HepG2 (cell line): Measurements from ENCODE around the gene UBALD1. TPM values are rescaled to one million over a fixed set of nuclear protein-coding genes. Genes with fewer than 3 reads are reported as not detected.

Experiments used
- CCAR2 ChIP-seq: fragments of 200-400 bp; formaldehyde crosslinking; optimal IDR thresholded peaks from 2 replicates; pipeline ENCODE3; 2018; ENCODE audit warnings: low read depth, mild to moderate bottlenecking, low read length, moderate library complexity
- NFYB ChIP-seq: sonication (generic); formaldehyde crosslinking; IDR thresholded peaks from 2 replicates; pipeline ENCODE4 v1.4.0; 2020; ENCODE audit warnings: missing genetic modification reagents
- NR1H2 ChIP-seq: sonication (generic); formaldehyde crosslinking; IDR thresholded peaks from 2 replicates; pipeline ENCODE4 v1.8.1; 2022; ENCODE audit warnings: low read depth, missing genetic modification reagents, borderline replicate concordance
- POLR2A ChIP-seq, 2 experiments: IDR thresholded peaks; 2 replicates each; pipeline ENCODE4 v1.6.1; 2011; ENCODE audit warnings: low read depth in 2 of 2, low read length in 2 of 2, mild to moderate bottlenecking in 1 of 2, moderate library complexity in 1 of 2; ENCODE audit not compliant: insufficient read depth in 1 of 2
- SPEN ChIP-seq: sonication (generic); formaldehyde crosslinking; IDR thresholded peaks from 2 replicates; pipeline ENCODE4 v1.5.1; 2020; ENCODE audit warnings: low read depth, mild to moderate bottlenecking, missing genetic modification reagents
- ZFP90 ChIP-seq: sonication (generic); formaldehyde crosslinking; IDR thresholded peaks from 2 replicates; pipeline ENCODE4 v1.8.0; 2022; ENCODE audit warnings: missing genetic modification reagents, mild to moderate bottlenecking, inconsistent platforms, borderline replicate concordance
- ZNF224 ChIP-seq: sonication (generic); formaldehyde crosslinking; IDR thresholded peaks from 2 replicates; pipeline ENCODE4 v1.5.0; 2020; ENCODE audit warnings: mild to moderate bottlenecking, missing genetic modification reagents
- ZNF235 ChIP-seq: sonication (generic); formaldehyde crosslinking; IDR thresholded peaks from 2 replicates; pipeline ENCODE4 v1.8.1; 2023; ENCODE audit warnings: mild to moderate bottlenecking, missing genetic modification reagents, borderline replicate concordance
- ZNF263 ChIP-seq: sonication (generic); formaldehyde crosslinking; IDR thresholded peaks from 2 replicates; pipeline ENCODE4 v1.4.0; 2020; ENCODE audit warnings: missing genetic modification reagents
- ZNF317 ChIP-seq: sonication (generic); formaldehyde crosslinking; IDR thresholded peaks from 2 replicates; pipeline ENCODE4 v1.5.0; 2020; ENCODE audit warnings: mild to moderate bottlenecking, missing genetic modification reagents
- ZZZ3 ChIP-seq: sonication (generic); formaldehyde crosslinking; IDR thresholded peaks from 2 replicates; pipeline ENCODE4 v1.4.0; 2020; ENCODE audit warnings: missing genetic modification reagents, mild to moderate bottlenecking, borderline replicate concordance
- polyA plus RNA-seq, 8 experiments: library from polyadenylated mRNA; depleted of rRNA in 3 of 8; stranded (reverse) in 7 of 8; unstranded in 1 of 8; fragments of >200 nt; fragmentation: Illumina TruSeq in 4 of 8; extraction: Trizol in 4 of 8; gene quantifications; 2 replicates each; pipeline versions ENCODE4 v1.2.1 to v1.2.3, GENCODE V29; 2011 to 2016; ENCODE audit warnings: low read depth in 4 of 8, missing spikeins in 1 of 8, mixed read lengths in 1 of 8; ENCODE audit not compliant: insufficient read depth in 1 of 8
- total RNA-seq, 5 experiments: library from RNA; depleted of rRNA; stranded (reverse); fragments of >200 nt; fragmentation: Illumina TruSeq; extraction: Trizol; gene quantifications; 2 replicates each; pipeline ENCODE4 v1.2.3, GENCODE V29; 2016; ENCODE audit warnings: low read depth in 1 of 5
- TF ChIP-seq, protein P1 (sequence below): sonication (generic); formaldehyde crosslinking; IDR thresholded peaks from 2 replicates; pipeline ENCODE4 v1.4.0; 2020; ENCODE audit warnings: missing genetic modification reagents
- TF ChIP-seq, protein P2 (sequence below): sonication (generic); formaldehyde crosslinking; conservative IDR thresholded peaks from 2 replicates; pipeline ENCODE4 v1.4.0; 2020; ENCODE audit warnings: missing genetic modification reagents
- TF ChIP-seq, protein P3 (sequence below): fragments of 450-650 bp; IDR thresholded peaks from 2 replicates; pipeline ENCODE4 v1.6.1; 2016
- TF ChIP-seq, protein P4 (sequence below): sonication (generic); formaldehyde crosslinking; IDR thresholded peaks from 2 replicates; pipeline ENCODE4 v1.4.0; 2020; ENCODE audit warnings: missing genetic modification reagents, borderline replicate concordance
- TF ChIP-seq, protein P5 (sequence below): sonication (generic); formaldehyde crosslinking; IDR thresholded peaks from 2 replicates; pipeline ENCODE4 v1.4.0; 2020; ENCODE audit warnings: missing genetic modification reagents

Gene UBALD1
- total and polyA plus RNA-seq, 2 of the 13 experiments (the other 11 are each of a cell fraction or from before 2014, with no cell fraction given): 6.8 to 12.3 TPM

DNA sequence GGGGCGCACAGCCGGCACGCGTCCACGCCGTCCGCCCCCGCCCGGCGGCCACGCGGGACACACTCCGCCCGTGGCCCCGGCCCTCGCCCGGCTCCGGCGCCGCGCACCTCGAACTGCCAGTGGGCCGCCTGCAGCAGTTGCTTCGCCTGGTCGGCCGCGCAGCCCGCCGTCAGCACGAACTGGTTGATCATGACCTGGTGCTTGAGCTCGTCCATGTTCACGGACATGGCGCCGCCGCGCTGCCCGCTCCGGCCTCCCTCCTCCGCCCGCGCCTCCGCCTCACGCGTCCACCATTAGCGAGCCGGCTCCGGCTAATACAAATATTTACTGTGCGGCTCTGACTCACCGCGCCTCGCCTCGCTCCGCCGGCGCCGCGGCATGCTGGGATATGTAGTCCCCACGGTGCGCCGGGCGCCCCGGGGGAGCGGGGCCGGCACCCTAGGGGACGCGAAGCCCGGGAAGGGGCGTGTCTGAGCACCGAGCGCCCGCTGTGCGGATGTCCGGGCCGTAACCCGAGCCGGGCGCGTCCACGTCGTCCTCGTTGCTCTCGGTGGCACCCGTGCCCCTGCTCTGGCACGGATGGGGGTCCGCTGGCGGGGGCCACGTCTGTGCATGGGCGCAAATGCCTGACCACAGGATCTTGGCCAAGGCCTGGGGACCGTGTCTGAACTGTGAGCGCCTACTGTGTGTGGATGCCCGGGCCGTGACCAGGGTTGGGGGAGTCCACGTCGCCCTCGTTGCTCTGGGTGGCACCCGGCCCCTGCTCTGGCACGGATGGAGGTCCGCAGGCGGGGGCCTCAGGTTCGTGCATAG lies at the start of gene UBALD1 (continued):
- TF ChIP-seq, protein P1, sequence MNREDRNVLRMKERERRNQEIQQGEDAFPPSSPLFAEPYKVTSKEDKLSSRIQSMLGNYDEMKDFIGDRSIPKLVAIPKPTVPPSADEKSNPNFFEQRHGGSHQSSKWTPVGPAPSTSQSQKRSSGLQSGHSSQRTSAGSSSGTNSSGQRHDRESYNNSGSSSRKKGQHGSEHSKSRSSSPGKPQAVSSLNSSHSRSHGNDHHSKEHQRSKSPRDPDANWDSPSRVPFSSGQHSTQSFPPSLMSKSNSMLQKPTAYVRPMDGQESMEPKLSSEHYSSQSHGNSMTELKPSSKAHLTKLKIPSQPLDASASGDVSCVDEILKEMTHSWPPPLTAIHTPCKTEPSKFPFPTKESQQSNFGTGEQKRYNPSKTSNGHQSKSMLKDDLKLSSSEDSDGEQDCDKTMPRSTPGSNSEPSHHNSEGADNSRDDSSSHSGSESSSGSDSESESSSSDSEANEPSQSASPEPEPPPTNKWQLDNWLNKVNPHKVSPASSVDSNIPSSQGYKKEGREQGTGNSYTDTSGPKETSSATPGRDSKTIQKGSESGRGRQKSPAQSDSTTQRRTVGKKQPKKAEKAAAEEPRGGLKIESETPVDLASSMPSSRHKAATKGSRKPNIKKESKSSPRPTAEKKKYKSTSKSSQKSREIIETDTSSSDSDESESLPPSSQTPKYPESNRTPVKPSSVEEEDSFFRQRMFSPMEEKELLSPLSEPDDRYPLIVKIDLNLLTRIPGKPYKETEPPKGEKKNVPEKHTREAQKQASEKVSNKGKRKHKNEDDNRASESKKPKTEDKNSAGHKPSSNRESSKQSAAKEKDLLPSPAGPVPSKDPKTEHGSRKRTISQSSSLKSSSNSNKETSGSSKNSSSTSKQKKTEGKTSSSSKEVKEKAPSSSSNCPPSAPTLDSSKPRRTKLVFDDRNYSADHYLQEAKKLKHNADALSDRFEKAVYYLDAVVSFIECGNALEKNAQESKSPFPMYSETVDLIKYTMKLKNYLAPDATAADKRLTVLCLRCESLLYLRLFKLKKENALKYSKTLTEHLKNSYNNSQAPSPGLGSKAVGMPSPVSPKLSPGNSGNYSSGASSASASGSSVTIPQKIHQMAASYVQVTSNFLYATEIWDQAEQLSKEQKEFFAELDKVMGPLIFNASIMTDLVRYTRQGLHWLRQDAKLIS (CRISPR knock-in tag): no peak
- TF ChIP-seq ZFP90 (CRISPR knock-in tag) (no peak), ZNF263 (CRISPR knock-in tag) (peak; percentile 12; the same call in 1 of the 2 replicates), ZNF317 (no peak; the same call in 1 of the 2 replicates), POLR2A (IDR thresholded peaks at IDR 0.05; ENCODE audit: insufficient read depth in 1 of 2, low read depth in 2 of 2, low read length in 2 of 2) (peak; percentile 73 to 90), SPEN (peak; percentile 83; the same call in 1 of the 2 replicates), ZNF224 (CRISPR knock-in tag) (0 out of 2 replicates have a peak, but pooled peaks have one; percentile 26), NFYB (CRISPR knock-in tag) (peak; percentile 63), CCAR2 (no peak), ZNF235 (no peak; the same call in 1 of the 2 replicates), ZZZ3 (peak; percentile 67; the same call in 1 of the 2 replicates), NR1H2 (CRISPR knock-in tag) (no peak)
- TF ChIP-seq, protein P2, sequence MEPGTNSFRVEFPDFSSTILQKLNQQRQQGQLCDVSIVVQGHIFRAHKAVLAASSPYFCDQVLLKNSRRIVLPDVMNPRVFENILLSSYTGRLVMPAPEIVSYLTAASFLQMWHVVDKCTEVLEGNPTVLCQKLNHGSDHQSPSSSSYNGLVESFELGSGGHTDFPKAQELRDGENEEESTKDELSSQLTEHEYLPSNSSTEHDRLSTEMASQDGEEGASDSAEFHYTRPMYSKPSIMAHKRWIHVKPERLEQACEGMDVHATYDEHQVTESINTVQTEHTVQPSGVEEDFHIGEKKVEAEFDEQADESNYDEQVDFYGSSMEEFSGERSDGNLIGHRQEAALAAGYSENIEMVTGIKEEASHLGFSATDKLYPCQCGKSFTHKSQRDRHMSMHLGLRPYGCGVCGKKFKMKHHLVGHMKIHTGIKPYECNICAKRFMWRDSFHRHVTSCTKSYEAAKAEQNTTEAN (CRISPR knock-in tag): 0 out of 2 replicates have a peak, but pooled peaks have one; percentile 62
- TF ChIP-seq, protein P3, sequence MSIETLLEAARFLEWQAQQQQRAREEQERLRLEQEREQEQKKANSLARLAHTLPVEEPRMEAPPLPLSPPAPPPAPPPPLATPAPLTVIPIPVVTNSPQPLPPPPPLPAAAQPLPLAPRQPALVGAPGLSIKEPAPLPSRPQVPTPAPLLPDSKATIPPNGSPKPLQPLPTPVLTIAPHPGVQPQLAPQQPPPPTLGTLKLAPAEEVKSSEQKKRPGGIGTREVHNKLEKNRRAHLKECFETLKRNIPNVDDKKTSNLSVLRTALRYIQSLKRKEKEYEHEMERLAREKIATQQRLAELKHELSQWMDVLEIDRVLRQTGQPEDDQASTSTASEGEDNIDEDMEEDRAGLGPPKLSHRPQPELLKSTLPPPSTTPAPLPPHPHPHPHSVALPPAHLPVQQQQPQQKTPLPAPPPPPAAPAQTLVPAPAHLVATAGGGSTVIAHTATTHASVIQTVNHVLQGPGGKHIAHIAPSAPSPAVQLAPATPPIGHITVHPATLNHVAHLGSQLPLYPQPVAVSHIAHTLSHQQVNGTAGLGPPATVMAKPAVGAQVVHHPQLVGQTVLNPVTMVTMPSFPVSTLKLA: peak; percentile 68
- TF ChIP-seq, protein P4, sequence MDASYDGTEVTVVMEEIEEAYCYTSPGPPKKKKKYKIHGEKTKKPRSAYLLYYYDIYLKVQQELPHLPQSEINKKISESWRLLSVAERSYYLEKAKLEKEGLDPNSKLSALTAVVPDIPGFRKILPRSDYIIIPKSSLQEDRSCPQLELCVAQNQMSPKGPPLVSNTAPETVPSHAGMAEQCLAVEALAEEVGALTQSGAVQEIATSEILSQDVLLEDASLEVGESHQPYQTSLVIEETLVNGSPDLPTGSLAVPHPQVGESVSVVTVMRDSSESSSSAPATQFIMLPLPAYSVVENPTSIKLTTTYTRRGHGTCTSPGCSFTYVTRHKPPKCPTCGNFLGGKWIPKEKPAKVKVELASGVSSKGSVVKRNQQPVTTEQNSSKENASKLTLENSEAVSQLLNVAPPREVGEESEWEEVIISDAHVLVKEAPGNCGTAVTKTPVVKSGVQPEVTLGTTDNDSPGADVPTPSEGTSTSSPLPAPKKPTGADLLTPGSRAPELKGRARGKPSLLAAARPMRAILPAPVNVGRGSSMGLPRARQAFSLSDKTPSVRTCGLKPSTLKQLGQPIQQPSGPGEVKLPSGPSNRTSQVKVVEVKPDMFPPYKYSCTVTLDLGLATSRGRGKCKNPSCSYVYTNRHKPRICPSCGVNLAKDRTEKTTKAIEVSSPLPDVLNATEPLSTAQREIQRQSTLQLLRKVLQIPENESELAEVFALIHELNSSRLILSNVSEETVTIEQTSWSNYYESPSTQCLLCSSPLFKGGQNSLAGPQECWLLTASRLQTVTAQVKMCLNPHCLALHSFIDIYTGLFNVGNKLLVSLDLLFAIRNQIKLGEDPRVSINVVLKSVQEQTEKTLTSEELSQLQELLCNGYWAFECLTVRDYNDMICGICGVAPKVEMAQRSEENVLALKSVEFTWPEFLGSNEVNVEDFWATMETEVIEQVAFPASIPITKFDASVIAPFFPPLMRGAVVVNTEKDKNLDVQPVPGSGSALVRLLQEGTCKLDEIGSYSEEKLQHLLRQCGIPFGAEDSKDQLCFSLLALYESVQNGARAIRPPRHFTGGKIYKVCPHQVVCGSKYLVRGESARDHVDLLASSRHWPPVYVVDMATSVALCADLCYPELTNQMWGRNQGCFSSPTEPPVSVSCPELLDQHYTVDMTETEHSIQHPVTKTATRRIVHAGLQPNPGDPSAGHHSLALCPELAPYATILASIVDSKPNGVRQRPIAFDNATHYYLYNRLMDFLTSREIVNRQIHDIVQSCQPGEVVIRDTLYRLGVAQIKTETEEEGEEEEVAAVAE (CRISPR knock-in tag): no peak
- TF ChIP-seq, protein P5, sequence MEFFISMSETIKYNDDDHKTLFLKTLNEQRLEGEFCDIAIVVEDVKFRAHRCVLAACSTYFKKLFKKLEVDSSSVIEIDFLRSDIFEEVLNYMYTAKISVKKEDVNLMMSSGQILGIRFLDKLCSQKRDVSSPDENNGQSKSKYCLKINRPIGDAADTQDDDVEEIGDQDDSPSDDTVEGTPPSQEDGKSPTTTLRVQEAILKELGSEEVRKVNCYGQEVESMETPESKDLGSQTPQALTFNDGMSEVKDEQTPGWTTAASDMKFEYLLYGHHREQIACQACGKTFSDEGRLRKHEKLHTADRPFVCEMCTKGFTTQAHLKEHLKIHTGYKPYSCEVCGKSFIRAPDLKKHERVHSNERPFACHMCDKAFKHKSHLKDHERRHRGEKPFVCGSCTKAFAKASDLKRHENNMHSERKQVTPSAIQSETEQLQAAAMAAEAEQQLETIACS (CRISPR knock-in tag): peak; percentile 76
